ENCODE measurements around the gene ECE2.

Gene ECE2

DNA sequence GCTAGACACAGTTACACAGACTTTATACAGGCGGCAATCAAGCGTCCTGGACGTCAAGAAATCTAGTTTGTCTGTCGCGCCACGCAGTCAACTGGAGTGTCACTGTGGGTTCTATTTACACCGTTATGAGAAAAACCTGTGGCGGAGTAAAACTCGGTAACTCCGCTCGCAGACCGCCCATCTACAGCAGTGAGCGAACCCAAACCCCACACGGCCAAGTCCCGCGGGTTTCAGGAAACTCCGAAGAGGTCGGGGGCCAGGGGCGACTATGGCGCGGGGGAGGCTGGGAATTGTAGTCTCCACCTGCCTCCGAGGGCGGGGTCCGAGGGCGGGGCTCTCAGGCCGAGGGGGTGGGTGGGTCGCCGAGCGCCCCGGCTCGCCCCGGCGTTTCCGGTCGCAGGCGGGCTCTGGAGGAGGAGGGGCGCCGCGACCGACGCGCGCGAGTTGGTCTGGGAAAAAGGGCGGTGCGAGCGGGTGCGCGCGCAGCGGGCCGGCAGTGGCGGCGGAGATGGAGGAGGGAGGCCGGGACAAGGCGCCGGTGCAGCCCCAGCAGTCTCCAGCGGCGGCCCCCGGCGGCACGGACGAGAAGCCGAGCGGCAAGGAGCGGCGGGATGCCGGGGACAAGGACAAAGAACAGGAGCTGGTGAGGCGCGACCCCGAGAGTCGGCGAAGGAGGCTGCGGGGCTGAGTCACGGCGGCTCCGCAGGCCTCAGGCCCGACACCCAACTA is 23.1 kb downstream of the ECE2 start, which contains the start of gene PSMD2 (continued):
- TF ChIP-seq ZNF843 (tag by site-specific recombination; IDR thresholded peaks at IDR 0.05), result peak; percentile 25; the same call in 1 of the 2 replicates
- TF ChIP-seq ZNF701 (tag by site-specific recombination; IDR thresholded peaks at IDR 0.05), result no peak
- TF ChIP-seq, protein P1, sequence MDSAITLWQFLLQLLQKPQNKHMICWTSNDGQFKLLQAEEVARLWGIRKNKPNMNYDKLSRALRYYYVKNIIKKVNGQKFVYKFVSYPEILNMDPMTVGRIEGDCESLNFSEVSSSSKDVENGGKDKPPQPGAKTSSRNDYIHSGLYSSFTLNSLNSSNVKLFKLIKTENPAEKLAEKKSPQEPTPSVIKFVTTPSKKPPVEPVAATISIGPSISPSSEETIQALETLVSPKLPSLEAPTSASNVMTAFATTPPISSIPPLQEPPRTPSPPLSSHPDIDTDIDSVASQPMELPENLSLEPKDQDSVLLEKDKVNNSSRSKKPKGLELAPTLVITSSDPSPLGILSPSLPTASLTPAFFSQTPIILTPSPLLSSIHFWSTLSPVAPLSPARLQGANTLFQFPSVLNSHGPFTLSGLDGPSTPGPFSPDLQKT (IDR thresholded peaks at IDR 0.05; ENCODE audit: borderline replicate concordance, low read depth, low read length), result no peak
- TF ChIP-seq, protein P2, sequence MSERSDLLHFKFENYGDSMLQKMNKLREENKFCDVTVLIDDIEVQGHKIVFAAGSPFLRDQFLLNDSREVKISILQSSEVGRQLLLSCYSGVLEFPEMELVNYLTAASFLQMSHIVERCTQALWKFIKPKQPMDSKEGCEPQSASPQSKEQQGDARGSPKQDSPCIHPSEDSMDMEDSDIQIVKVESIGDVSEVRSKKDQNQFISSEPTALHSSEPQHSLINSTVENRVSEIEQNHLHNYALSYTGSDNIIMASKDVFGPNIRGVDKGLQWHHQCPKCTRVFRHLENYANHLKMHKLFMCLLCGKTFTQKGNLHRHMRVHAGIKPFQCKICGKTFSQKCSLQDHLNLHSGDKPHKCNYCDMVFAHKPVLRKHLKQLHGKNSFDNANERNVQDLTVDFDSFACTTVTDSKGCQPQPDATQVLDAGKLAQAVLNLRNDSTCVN (tag by site-specific recombination; optimal IDR thresholded peaks at IDR 0.05), result peak; percentile 90
- TF ChIP-seq ZBTB17 (tag by site-specific recombination; IDR thresholded peaks at IDR 0.05), result peak; percentile 36; the same call in 1 of the 2 replicates
- TF ChIP-seq ZXDB (tag by site-specific recombination; IDR thresholded peaks at IDR 0.05), result peak; percentile 48; the same call in 1 of the 2 replicates
- TF ChIP-seq ZNF157 (tag by site-specific recombination; IDR thresholded peaks at IDR 0.05), result no peak
- peak; percentile 65; the same call in 1 of the 2 replicates for TF ChIP-seq ZFP37 (tag by site-specific recombination; IDR thresholded peaks at IDR 0.05)
- peak; percentile 20; the same call in 1 of the 2 replicates for TF ChIP-seq ZNF501 (tag by site-specific recombination; IDR thresholded peaks at IDR 0.05)

- Histone ChIP-seq H3K27ac (ENCODE audit: extremely low read depth, low read depth, low read length) (peak overlapping the region; percentile 76), H3K9me3 (ENCODE audit: control insufficient read depth, insufficient read depth, low read depth, low read length) (no peaks in the 10 kb centered on the region), H3K4me3 (ENCODE audit: low read depth, low read length) (peak overlapping the region; percentile 98), H3K4me1 (ENCODE audit: control insufficient read depth, insufficient read depth, low read length) (no peaks in the 10 kb centered on the region), H3K36me3 (ENCODE audit: control insufficient read depth in 2 of 2, insufficient read depth in 1 of 2, low read length in 2 of 2) (peaks cover 15 to 52% of the 10 kb centered on the region in 2 experiments; a peak in 2 of 3 replicates)
- CTCF ChIA-PET, result interaction anchor here (1.0 to 1.2 kb wide), 2 partner anchors 50 to 72 kb away, joined by 3 to 4 read pairs; partner anchors contain the start of gene EEF1AKMT4
- TF ChIP-seq, protein P3, sequence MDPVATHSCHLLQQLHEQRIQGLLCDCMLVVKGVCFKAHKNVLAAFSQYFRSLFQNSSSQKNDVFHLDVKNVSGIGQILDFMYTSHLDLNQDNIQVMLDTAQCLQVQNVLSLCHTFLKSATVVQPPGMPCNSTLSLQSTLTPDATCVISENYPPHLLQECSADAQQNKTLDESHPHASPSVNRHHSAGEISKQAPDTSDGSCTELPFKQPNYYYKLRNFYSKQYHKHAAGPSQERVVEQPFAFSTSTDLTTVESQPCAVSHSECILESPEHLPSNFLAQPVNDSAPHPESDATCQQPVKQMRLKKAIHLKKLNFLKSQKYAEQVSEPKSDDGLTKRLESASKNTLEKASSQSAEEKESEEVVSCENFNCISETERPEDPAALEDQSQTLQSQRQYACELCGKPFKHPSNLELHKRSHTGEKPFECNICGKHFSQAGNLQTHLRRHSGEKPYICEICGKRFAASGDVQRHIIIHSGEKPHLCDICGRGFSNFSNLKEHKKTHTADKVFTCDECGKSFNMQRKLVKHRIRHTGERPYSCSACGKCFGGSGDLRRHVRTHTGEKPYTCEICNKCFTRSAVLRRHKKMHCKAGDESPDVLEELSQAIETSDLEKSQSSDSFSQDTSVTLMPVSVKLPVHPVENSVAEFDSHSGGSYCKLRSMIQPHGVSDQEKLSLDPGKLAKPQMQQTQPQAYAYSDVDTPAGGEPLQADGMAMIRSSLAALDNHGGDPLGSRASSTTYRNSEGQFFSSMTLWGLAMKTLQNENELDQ (tag by site-specific recombination; IDR thresholded peaks at IDR 0.05; ENCODE audit: low read depth), result no peak
- TF ChIP-seq ZFP37 (tag by site-specific recombination; IDR thresholded peaks at IDR 0.05) (peak; percentile 37), MYNN (tag by site-specific recombination; IDR thresholded peaks at IDR 0.05; ENCODE audit: borderline replicate concordance) (0 out of 2 replicates have a peak, but pooled peaks have one; percentile 41), ZNF488 (tag by site-specific recombination; IDR thresholded peaks at IDR 0.05) (no peak)
- TF ChIP-seq, protein P2 (tag by site-specific recombination; optimal IDR thresholded peaks at IDR 0.05), result peak; percentile 57
- POLR2A ChIA-PET, result no interaction called here
Measured at GRCh38 chr3:184299488-184300377, 23.9 kb downstream of the ECE2 start.

Data from HEK293 (cell line).